DOHH2 (cell line): ENCODE data around the gene SLC35E2B.
"Not testable (repeated sequence)": the region's sequence is repeated elsewhere in the genome, so short reads cannot be mapped to it uniquely, and the experiment has no call there.

Experiments used
- EZH2phosphoT487 ChIP-seq: fragments of 200-600 bp; sonication (generic); IDR thresholded peaks from 2 replicates; pipeline ENCODE4 v1.6.1; 2017; ENCODE audit warnings: borderline replicate concordance, mild to moderate bottlenecking, antibody characterized with exemption, low read length, moderate library complexity, mixed read lengths
- TF ChIP-seq, protein P1 (sequence below): fragments of 200-600 bp; sonication (generic); IDR thresholded peaks from one replicate; pipeline ENCODE4 v1.5.1; 2014; ENCODE audit warnings: antibody characterized with exemption, mild to moderate bottlenecking, low read depth, low read length; ENCODE audit not compliant: poor library complexity, severe bottlenecking

DNA sequence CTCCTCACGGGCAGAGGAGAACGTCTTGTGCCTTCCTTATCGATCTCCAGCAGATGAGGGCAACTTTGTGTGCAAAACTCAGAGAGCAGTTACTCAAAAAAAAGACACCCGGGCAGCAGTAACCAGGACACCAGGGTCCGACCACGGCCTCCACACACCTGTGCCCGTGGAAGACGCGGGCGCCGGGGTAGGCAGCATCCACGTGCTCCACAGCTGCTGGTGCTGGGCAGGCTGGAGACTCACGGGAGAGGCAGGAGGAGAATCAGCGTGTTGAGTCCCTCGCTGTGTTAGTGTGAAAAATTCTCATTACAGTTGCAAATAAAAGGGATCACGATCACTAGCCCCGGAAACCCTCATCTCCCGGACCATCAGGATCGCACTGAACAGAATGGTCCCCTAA lies 6.5 kb upstream of the SLC35E2B start:
- TF ChIP-seq, protein P1, sequence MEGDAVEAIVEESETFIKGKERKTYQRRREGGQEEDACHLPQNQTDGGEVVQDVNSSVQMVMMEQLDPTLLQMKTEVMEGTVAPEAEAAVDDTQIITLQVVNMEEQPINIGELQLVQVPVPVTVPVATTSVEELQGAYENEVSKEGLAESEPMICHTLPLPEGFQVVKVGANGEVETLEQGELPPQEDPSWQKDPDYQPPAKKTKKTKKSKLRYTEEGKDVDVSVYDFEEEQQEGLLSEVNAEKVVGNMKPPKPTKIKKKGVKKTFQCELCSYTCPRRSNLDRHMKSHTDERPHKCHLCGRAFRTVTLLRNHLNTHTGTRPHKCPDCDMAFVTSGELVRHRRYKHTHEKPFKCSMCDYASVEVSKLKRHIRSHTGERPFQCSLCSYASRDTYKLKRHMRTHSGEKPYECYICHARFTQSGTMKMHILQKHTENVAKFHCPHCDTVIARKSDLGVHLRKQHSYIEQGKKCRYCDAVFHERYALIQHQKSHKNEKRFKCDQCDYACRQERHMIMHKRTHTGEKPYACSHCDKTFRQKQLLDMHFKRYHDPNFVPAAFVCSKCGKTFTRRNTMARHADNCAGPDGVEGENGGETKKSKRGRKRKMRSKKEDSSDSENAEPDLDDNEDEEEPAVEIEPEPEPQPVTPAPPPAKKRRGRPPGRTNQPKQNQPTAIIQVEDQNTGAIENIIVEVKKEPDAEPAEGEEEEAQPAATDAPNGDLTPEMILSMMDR = not testable (repeated sequence)
- not testable (repeated sequence) for TF ChIP-seq EZH2phosphoT487
